H1 (cell line): Measurements from ENCODE around the gene DPF3. TPM values are rescaled to one million over a fixed set of nuclear protein-coding genes. Genes with fewer than 3 reads are reported as not detected.

Experiments used
- CTCF ChIA-PET: fragments of 300-600 bp; sonication (Branson Sonifier 250); formaldehyde crosslinking; loops from one replicate; lab custom pipeline; 2021; ENCODE audit not compliant: partially characterized antibody; lab: Charles Lee
- POLR2A ChIA-PET: fragments of 300-600 bp; sonication (Branson Sonifier 250); formaldehyde crosslinking; loops from one replicate; lab custom pipeline; 2021; ENCODE audit warnings: inconsistent platforms; ENCODE audit not compliant: partially characterized antibody; lab: Charles Lee
- DNase-seq, 2 experiments: peaks; one replicate each; pipeline versions ENCODE4 v3.0.0 to v3.0.0-alpha.2; 2010 to 2022; ENCODE audit warnings: low spot score in 2 of 2, low read depth in 1 of 2, mixed read lengths in 1 of 2
- FAIRE-seq: peaks from 2 replicates; lab custom pipeline; 2011; peaks lifted over from hg19 to GRCh38; lab: Jason Lieb, UNC
- H2AFZ ChIP-seq: 2 replicates; pipeline ENCODE4 v1.8.1; 2012; ENCODE audit warnings: low read length, inconsistent platforms
- H2AK5ac ChIP-seq: 2 replicates; pipeline ENCODE4 v1.6.1; 2013; ENCODE audit warnings: low read depth, low read length
- H2BK120ac ChIP-seq: replicated peaks from 2 replicates; pipeline ENCODE3; 2013; ENCODE audit warnings: low read depth, low read length, inconsistent platforms
- H2BK12ac ChIP-seq: 2 replicates; pipeline ENCODE4 v1.6.1; 2013; ENCODE audit warnings: low read depth, low read length
- H2BK15ac ChIP-seq: 2 replicates; pipeline ENCODE4 v1.6.1; 2013; ENCODE audit warnings: low read length
- H2BK20ac ChIP-seq: 2 replicates; pipeline ENCODE4 v1.6.1; 2013; ENCODE audit warnings: low read length
- H2BK5ac ChIP-seq: 2 replicates; pipeline ENCODE4 v1.6.1; 2013; ENCODE audit warnings: low read depth, low read length
- H3K14ac ChIP-seq: 2 replicates; pipeline ENCODE4 v1.6.1; 2013; ENCODE audit warnings: inconsistent platforms; ENCODE audit not compliant: insufficient read length
- H3K18ac ChIP-seq: 2 replicates; pipeline ENCODE4 v1.6.1; 2013; ENCODE audit warnings: low read length; ENCODE audit errors: extremely low read depth
- H3K23ac ChIP-seq: 2 replicates; pipeline ENCODE4 v1.6.1; 2013; ENCODE audit warnings: inconsistent platforms; ENCODE audit not compliant: insufficient read length
- H3K23me2 ChIP-seq: 2 replicates; pipeline ENCODE4 v1.6.1; 2013; ENCODE audit warnings: low read depth, low read length
- H3K27ac ChIP-seq: 2 replicates; pipeline ENCODE4 v1.6.1; 2011; ENCODE audit warnings: low read depth, low read length, inconsistent platforms
- H3K27me3 ChIP-seq, 4 experiments: replicated peaks in 1 of 4; 1 replicate in 1 of 4; 2 replicates in 3 of 4; pipeline versions ENCODE4 v1.6.1 to v1.8.1; 2011 to 2013; ENCODE audit warnings: low read length in 3 of 4, mild to moderate bottlenecking in 3 of 4, inconsistent platforms in 2 of 4, mixed read lengths in 2 of 4, moderate library complexity in 1 of 4; ENCODE audit not compliant: control insufficient read depth in 3 of 4, insufficient read depth in 3 of 4; ENCODE audit errors: extremely low read depth in 1 of 4
- H3K36me3 ChIP-seq, 4 experiments: 2 replicates each; pipeline versions ENCODE4 v1.6.1 to v1.8.1; 2011 to 2013; ENCODE audit warnings: mild to moderate bottlenecking in 4 of 4, low read length in 3 of 4, moderate library complexity in 2 of 4, control low read depth in 1 of 4, inconsistent platforms in 1 of 4; ENCODE audit not compliant: insufficient read depth in 4 of 4, control insufficient read depth in 2 of 4
- H3K4ac ChIP-seq: replicated peaks from 2 replicates; pipeline ENCODE3; 2013; ENCODE audit warnings: low read length, low read depth, mixed read lengths, inconsistent platforms; ENCODE audit not compliant: insufficient read length
- H3K4me1 ChIP-seq, 4 experiments: replicated peaks in 1 of 4; 1 replicate in 1 of 4; 2 replicates in 3 of 4; pipeline versions ENCODE4 v1.6.1 to v1.8.1; 2011 to 2013; ENCODE audit warnings: low read length in 3 of 4, inconsistent platforms in 2 of 4, mixed read lengths in 1 of 4; ENCODE audit not compliant: insufficient read depth in 4 of 4, control insufficient read depth in 3 of 4
- H3K4me2 ChIP-seq, 2 experiments: 2 replicates each; pipeline versions ENCODE4 v1.6.1 to v1.8.1; 2011 to 2013; ENCODE audit warnings: low read depth in 2 of 2, low read length in 2 of 2, control low read depth in 1 of 2, inconsistent platforms in 1 of 2, mild to moderate bottlenecking in 1 of 2; ENCODE audit not compliant: insufficient read depth in 1 of 2
- H3K4me3 ChIP-seq, 4 experiments: fragments of 200-600, 300-600 bp in 1 of 4; sonication (generic), shearing (Covaris generic), sonication (Bioruptor Twin) in 1 of 4; 2 replicates each; pipeline versions ENCODE4 v1.5.1 to v1.8.1; 2011 to 2016; ENCODE audit warnings: low read length in 4 of 4, low read depth in 3 of 4, control low read depth in 2 of 4, inconsistent platforms in 2 of 4, mild to moderate bottlenecking in 2 of 4, mixed read lengths in 1 of 4, moderate library complexity in 1 of 4; ENCODE audit not compliant: insufficient read depth in 2 of 4; ENCODE audit errors: extremely low read depth in 1 of 4
- H3K56ac ChIP-seq: replicated peaks from 2 replicates; pipeline ENCODE3; 2013; ENCODE audit warnings: low read depth, mild to moderate bottlenecking, mixed read lengths, low read length, inconsistent platforms; ENCODE audit not compliant: insufficient read length
- H3K79me1 ChIP-seq: 2 replicates; pipeline ENCODE4 v1.6.1; 2013; ENCODE audit warnings: low read depth, low read length, control low read depth
- H3K79me2 ChIP-seq, 2 experiments: 2 replicates each; pipeline versions ENCODE4 v1.6.1 to v1.8.1; 2012 to 2013; ENCODE audit warnings: low read length in 2 of 2, mild to moderate bottlenecking in 2 of 2, inconsistent platforms in 1 of 2; ENCODE audit not compliant: insufficient read depth in 2 of 2, control insufficient read depth in 1 of 2
- H3K9ac ChIP-seq, 4 experiments: replicated peaks in 1 of 4; 1 replicate in 1 of 4; 2 replicates in 3 of 4; pipeline versions ENCODE4 v1.6.1 to v1.8.1; 2011 to 2013; ENCODE audit warnings: low read depth in 3 of 4, low read length in 3 of 4, control low read depth in 2 of 4, mild to moderate bottlenecking in 2 of 4, moderate library complexity in 2 of 4, inconsistent platforms in 1 of 4; ENCODE audit errors: extremely low read depth in 1 of 4
- H3K9me3 ChIP-seq, 2 experiments: 2 replicates each; pipeline versions ENCODE4 v1.6.1 to v1.8.1; 2012 to 2013; ENCODE audit warnings: mild to moderate bottlenecking in 2 of 2, moderate library complexity in 2 of 2, control low read depth in 1 of 2, inconsistent platforms in 1 of 2, low read depth in 1 of 2, low read length in 1 of 2, mixed read lengths in 1 of 2; ENCODE audit not compliant: insufficient read depth in 2 of 2
- H4K20me1 ChIP-seq, 2 experiments: replicated peaks in 1 of 2; 2 replicates each; pipeline versions ENCODE3 to v1.8.1; 2011 to 2013; ENCODE audit warnings: inconsistent platforms in 2 of 2, low read length in 2 of 2, mild to moderate bottlenecking in 1 of 2; ENCODE audit not compliant: insufficient read depth in 2 of 2, control insufficient read depth in 1 of 2
- H4K5ac ChIP-seq: 2 replicates; pipeline ENCODE4 v1.6.1; 2013; ENCODE audit warnings: low read length, low read depth, mixed read lengths, inconsistent platforms; ENCODE audit not compliant: insufficient read length
- H4K8ac ChIP-seq: 2 replicates; pipeline ENCODE4 v1.8.0; 2013; ENCODE audit warnings: mild to moderate bottlenecking, moderate library complexity, low read length, inconsistent platforms; ENCODE audit not compliant: insufficient read depth; ENCODE audit errors: extremely low read depth
- H4K91ac ChIP-seq: replicated peaks from 2 replicates; pipeline ENCODE3; 2013; ENCODE audit warnings: low read length, mixed read lengths, inconsistent platforms; ENCODE audit not compliant: insufficient read length
- ATF2 ChIP-seq: IDR thresholded peaks from 2 replicates; pipeline ENCODE4 v1.6.1; 2012; ENCODE audit warnings: low read length, inconsistent platforms
- E2F6 ChIP-seq: IDR thresholded peaks from 2 replicates; pipeline ENCODE4 v1.6.1; 2012; ENCODE audit warnings: inconsistent platforms
- JUN ChIP-seq: IDR thresholded peaks from 2 replicates; pipeline ENCODE4 v1.6.1; 2011; ENCODE audit warnings: low read depth, mild to moderate bottlenecking, improper control_type of control experiment, low read length
- KDM4A ChIP-seq: IDR thresholded peaks from one replicate; pipeline ENCODE4 v1.7.1; 2012; ENCODE audit warnings: low read depth, mild to moderate bottlenecking, moderate library complexity, low read length, inconsistent platforms; ENCODE audit not compliant: severe bottlenecking
- PHF8 ChIP-seq: fragments of 200-600 bp; sonication (generic); conservative IDR thresholded peaks from 2 replicates; pipeline ENCODE4 v1.7.1; 2012; ENCODE audit warnings: low read depth, mild to moderate bottlenecking, inconsistent platforms, low read length, moderate library complexity
- RFX5 ChIP-seq: IDR thresholded peaks from 2 replicates; pipeline ENCODE4 v1.6.1; 2011; ENCODE audit warnings: low read depth, low read length, improper control_type of control experiment, borderline replicate concordance
- SIN3A ChIP-seq, 2 experiments: IDR thresholded peaks in 1 of 2; conservative IDR thresholded peaks in 1 of 2; 2 replicates each; pipeline ENCODE4 v1.6.1; 2011 to 2012; ENCODE audit warnings: low read length in 2 of 2, improper control_type of control experiment in 1 of 2, low read depth in 1 of 2, mild to moderate bottlenecking in 1 of 2
- SIX5 ChIP-seq: IDR thresholded peaks from 2 replicates; pipeline ENCODE4 v1.6.1; 2011; ENCODE audit warnings: mild to moderate bottlenecking, low read depth, low read length
- SP4 ChIP-seq: IDR thresholded peaks from 2 replicates; pipeline ENCODE4 v1.6.1; 2012; ENCODE audit warnings: low read length, inconsistent platforms
- YY1 ChIP-seq: IDR thresholded peaks from 2 replicates; pipeline ENCODE4 v1.6.1; 2011; ENCODE audit warnings: low read depth, mild to moderate bottlenecking, low read length
- WGBS, 2 experiments: shearing (Covaris generic) in 1 of 2; methylation state at CpG; one replicate each; pipeline versions ENCODE4 v1.1.6 to v1.1.7; 2013 to 2015; ENCODE audit warnings: low lambda C conversion rate in 2 of 2, mixed read lengths in 2 of 2, inconsistent platforms in 1 of 2, low coverage in 1 of 2, missing lambda C conversion rate in 1 of 2; ENCODE audit not compliant: insufficient replicate concordance in 2 of 2, insufficient coverage in 1 of 2, insufficient read length in 1 of 2; ENCODE audit errors: extremely low coverage in 1 of 2, missing lambda C conversion rate in 1 of 2; 5-methylcytosine and 5-hydroxymethylcytosine counted together
- polyA plus RNA-seq, 7 experiments: library from polyadenylated mRNA; depleted of rRNA in 3 of 7; stranded (reverse) in 5 of 7; unstranded in 2 of 7; fragments of >200 nt in 5 of 7; fragments of 200-250 nt in 2 of 7; gene quantifications; 1 replicate in 5 of 7; 2 replicates in 1 of 7; 4 replicates in 1 of 7; pipeline versions ENCODE4 v1.2.1 to v1.2.3, GENCODE V29; 2011 to 2013; ENCODE audit warnings: missing spikeins in 2 of 7, mixed read lengths in 2 of 7
- total RNA-seq: library from RNA; stranded (reverse); fragmentation: NEBNext Ultra II Directional; extraction: Animal tissue kit (Norgen Biotek cat#: 25700); gene quantifications from 2 replicates; pipeline ENCODE4 v1.2.1, GENCODE V29; 2021

DPF3 gene
- total and polyA plus RNA-seq, 2 of the 8 experiments (the other 6 are each of a cell fraction or from before 2014, with no cell fraction given), result 0.19 TPM; not detected in 1

GRCh38 chr14:72775923-72776554 is 117.9 kb downstream of the DPF3 start:
- Histone ChIP-seq H3K23ac (no peak overlapping the region), H4K91ac (no peak overlapping the region), H3K23me2 (no peaks in the 10 kb centered on the region), H3K4me3 (no peak overlapping the region), H3K79me2 (no peaks in the 10 kb centered on the region), H2AK5ac (no peak overlapping the region), H3K4me1 (no peaks in the 10 kb centered on the region; a peak in 1 of 7 replicates), H3K9ac (no peak overlapping the region), H3K27ac (no peak overlapping the region), H3K56ac (no peak overlapping the region), H2AFZ (no peak overlapping the region), H3K79me1 (no peaks in the 10 kb centered on the region), H4K5ac (no peak overlapping the region), H3K14ac (no peak overlapping the region), H2BK20ac (no peak overlapping the region), H4K20me1 (no peaks in the 10 kb centered on the region), H3K18ac (no peak overlapping the region), H2BK5ac (no peak overlapping the region), H3K4me2 (no peak overlapping the region), H2BK15ac (no peak overlapping the region), H3K27me3 (no peaks in the 10 kb centered on the region), H3K9me3 (peaks cover 5 to 9% of the 10 kb centered on the region in 2 experiments; a peak in 3 of 4 replicates), H2BK120ac (no peak overlapping the region), H3K36me3 (no peaks in the 10 kb centered on the region), H2BK12ac (no peak overlapping the region), H4K8ac (no peak overlapping the region), H3K4ac (no peak overlapping the region)
- FAIRE-seq, result no peak
- CTCF ChIA-PET, result no interaction called here
- POLR2A ChIA-PET, result no interaction called here
- WGBS, 2 experiments, result 78% methylated on average over 2 of the region's 2 CpGs; no CpG with 5 or more reads in 1 of the 2 experiments
- peak in 1 of 2 experiments; percentile 37 for DNase-seq
- no peak for TF ChIP-seq KDM4A
- no peak for TF ChIP-seq SP4
- no peak for TF ChIP-seq YY1
- TF ChIP-seq RFX5, result no peak
- TF ChIP-seq ATF2, result no peak
- TF ChIP-seq PHF8, result no peak
- TF ChIP-seq E2F6, result no peak
- no peak for TF ChIP-seq JUN
- TF ChIP-seq SIX5, result no peak
- TF ChIP-seq SIN3A (conservative IDR thresholded peaks at IDR 0.05 in 1 of 2, IDR thresholded peaks at IDR 0.05 in 1 of 2; ENCODE audit: low read depth in 1 of 2, low read length in 2 of 2), result no peak
